ENCODE measurements around the gene HAPSTR1. TPM values are rescaled to one million over a fixed set of nuclear protein-coding genes. Genes with fewer than 3 reads are reported as not detected.
A peak's percentile ranks its signal among the peaks of the same experiment; 100 is the strongest.

Gene HAPSTR1
- total and polyA plus RNA-seq, 4 donors, result 6.5 to 46.5 (median 17.7) TPM

DNA sequence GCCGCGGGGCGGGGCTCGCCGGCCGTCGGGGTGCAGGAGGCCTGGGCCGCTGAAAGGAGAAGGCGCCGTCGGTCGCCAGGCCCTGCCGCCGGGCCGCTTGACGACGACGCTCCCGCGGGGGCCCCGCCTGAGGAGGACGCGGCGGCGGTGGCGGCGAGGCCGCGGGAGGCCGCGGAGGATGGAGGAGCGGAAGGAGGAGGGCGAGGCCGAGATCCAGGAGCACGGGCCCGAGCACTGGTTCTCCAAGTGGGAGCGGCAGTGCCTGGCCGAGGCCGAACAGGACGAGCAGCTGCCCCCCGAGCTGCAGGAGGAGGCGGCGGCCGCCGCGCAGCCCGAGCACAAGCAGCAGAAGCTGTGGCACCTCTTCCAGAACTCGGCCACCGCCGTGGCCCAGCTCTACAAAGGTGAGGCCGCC, 430 bp downstream of the HAPSTR1 start:
- TF ChIP-seq, protein P1, sequence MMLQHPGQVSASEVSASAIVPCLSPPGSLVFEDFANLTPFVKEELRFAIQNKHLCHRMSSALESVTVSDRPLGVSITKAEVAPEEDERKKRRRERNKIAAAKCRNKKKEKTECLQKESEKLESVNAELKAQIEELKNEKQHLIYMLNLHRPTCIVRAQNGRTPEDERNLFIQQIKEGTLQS (IDR thresholded peaks at IDR 0.05), result no peak
- no peak for TF ChIP-seq NR2F2 (IDR thresholded peaks at IDR 0.05)
- no peak for TF ChIP-seq RAD21 (IDR thresholded peaks at IDR 0.05)
- TF ChIP-seq FOXA1 (IDR thresholded peaks at IDR 0.05), result no peak
- no peak for TF ChIP-seq HNF4G (IDR thresholded peaks at IDR 0.05)
- TF ChIP-seq TAF1 (conservative IDR thresholded peaks at IDR 0.05), result no peak
- TF ChIP-seq, protein P2, sequence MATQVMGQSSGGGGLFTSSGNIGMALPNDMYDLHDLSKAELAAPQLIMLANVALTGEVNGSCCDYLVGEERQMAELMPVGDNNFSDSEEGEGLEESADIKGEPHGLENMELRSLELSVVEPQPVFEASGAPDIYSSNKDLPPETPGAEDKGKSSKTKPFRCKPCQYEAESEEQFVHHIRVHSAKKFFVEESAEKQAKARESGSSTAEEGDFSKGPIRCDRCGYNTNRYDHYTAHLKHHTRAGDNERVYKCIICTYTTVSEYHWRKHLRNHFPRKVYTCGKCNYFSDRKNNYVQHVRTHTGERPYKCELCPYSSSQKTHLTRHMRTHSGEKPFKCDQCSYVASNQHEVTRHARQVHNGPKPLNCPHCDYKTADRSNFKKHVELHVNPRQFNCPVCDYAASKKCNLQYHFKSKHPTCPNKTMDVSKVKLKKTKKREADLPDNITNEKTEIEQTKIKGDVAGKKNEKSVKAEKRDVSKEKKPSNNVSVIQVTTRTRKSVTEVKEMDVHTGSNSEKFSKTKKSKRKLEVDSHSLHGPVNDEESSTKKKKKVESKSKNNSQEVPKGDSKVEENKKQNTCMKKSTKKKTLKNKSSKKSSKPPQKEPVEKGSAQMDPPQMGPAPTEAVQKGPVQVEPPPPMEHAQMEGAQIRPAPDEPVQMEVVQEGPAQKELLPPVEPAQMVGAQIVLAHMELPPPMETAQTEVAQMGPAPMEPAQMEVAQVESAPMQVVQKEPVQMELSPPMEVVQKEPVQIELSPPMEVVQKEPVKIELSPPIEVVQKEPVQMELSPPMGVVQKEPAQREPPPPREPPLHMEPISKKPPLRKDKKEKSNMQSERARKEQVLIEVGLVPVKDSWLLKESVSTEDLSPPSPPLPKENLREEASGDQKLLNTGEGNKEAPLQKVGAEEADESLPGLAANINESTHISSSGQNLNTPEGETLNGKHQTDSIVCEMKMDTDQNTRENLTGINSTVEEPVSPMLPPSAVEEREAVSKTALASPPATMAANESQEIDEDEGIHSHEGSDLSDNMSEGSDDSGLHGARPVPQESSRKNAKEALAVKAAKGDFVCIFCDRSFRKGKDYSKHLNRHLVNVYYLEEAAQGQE (IDR thresholded peaks at IDR 0.05), result no peak
- TF ChIP-seq, protein P3, sequence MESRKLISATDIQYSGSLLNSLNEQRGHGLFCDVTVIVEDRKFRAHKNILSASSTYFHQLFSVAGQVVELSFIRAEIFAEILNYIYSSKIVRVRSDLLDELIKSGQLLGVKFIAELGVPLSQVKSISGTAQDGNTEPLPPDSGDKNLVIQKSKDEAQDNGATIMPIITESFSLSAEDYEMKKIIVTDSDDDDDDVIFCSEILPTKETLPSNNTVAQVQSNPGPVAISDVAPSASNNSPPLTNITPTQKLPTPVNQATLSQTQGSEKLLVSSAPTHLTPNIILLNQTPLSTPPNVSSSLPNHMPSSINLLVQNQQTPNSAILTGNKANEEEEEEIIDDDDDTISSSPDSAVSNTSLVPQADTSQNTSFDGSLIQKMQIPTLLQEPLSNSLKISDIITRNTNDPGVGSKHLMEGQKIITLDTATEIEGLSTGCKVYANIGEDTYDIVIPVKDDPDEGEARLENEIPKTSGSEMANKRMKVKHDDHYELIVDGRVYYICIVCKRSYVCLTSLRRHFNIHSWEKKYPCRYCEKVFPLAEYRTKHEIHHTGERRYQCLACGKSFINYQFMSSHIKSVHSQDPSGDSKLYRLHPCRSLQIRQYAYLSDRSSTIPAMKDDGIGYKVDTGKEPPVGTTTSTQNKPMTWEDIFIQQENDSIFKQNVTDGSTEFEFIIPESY (IDR thresholded peaks at IDR 0.05), result no peak
- TF ChIP-seq JUND (IDR thresholded peaks at IDR 0.05), result no peak
- no peak for TF ChIP-seq FOXA2 (IDR thresholded peaks at IDR 0.05)
- TF ChIP-seq EGR1 (IDR thresholded peaks at IDR 0.05; ENCODE audit: low read depth in 2 of 2), result no peak
- TF ChIP-seq, protein P4, sequence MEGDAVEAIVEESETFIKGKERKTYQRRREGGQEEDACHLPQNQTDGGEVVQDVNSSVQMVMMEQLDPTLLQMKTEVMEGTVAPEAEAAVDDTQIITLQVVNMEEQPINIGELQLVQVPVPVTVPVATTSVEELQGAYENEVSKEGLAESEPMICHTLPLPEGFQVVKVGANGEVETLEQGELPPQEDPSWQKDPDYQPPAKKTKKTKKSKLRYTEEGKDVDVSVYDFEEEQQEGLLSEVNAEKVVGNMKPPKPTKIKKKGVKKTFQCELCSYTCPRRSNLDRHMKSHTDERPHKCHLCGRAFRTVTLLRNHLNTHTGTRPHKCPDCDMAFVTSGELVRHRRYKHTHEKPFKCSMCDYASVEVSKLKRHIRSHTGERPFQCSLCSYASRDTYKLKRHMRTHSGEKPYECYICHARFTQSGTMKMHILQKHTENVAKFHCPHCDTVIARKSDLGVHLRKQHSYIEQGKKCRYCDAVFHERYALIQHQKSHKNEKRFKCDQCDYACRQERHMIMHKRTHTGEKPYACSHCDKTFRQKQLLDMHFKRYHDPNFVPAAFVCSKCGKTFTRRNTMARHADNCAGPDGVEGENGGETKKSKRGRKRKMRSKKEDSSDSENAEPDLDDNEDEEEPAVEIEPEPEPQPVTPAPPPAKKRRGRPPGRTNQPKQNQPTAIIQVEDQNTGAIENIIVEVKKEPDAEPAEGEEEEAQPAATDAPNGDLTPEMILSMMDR (IDR thresholded peaks at IDR 0.05; ENCODE audit: low read depth, low read length, missing input control), result no peak
- no peak for TF ChIP-seq SP1 (IDR thresholded peaks at IDR 0.05)
- TF ChIP-seq, protein P5, sequence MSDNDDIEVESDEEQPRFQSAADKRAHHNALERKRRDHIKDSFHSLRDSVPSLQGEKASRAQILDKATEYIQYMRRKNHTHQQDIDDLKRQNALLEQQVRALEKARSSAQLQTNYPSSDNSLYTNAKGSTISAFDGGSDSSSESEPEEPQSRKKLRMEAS (IDR thresholded peaks at IDR 0.05), result no peak
- no peak for TF ChIP-seq YY1 (IDR thresholded peaks at IDR 0.05)
- TF ChIP-seq HNF4A (conservative IDR thresholded peaks at IDR 0.05), result no peak
- TF ChIP-seq RXRA (IDR thresholded peaks at IDR 0.05), result no peak
- TF ChIP-seq GABPA (IDR thresholded peaks at IDR 0.05 in 1 of 2, conservative IDR thresholded peaks at IDR 0.05 in 1 of 2), result no peak
- Histone ChIP-seq H3K27me3 (ENCODE audit: control insufficient read depth in 4 of 4, insufficient read depth in 4 of 4, low read length in 3 of 4) (no peaks in the 10 kb centered on the region), H3K4me1 (ENCODE audit: control insufficient read depth in 4 of 4, insufficient read depth in 4 of 4, low read length in 3 of 4) (peaks cover 6 to 35% (median 32%) of the 10 kb centered on the region in 4 donors), H3K4me3 (ENCODE audit: low read depth in 1 of 3, low read length in 3 of 3) (peak overlapping the region; percentile 84 to 90 (median 87)), H3K27ac (ENCODE audit: low read depth in 1 of 2, low read length in 2 of 2) (peak overlapping the region; percentile 80 to 97), H3K36me3 (ENCODE audit: control insufficient read depth in 4 of 4, insufficient read depth in 3 of 4, low read depth in 1 of 4, low read length in 3 of 4) (peaks cover 0 to 1% (median 0%) of the 10 kb centered on the region in 4 donors), H3K9ac (ENCODE audit: low read depth in 1 of 2, low read length in 2 of 2) (peak overlapping the region; percentile 62 to 71), H3K9me3 (ENCODE audit: control insufficient read depth in 4 of 4, low read length in 3 of 4) (no peaks in the 10 kb centered on the region)
- peak; percentile 62 for DNase-seq (ENCODE audit: low spot score)
- WGBS, result under 1% methylated on average over 51 of the region's 51 CpGs

Measured in liver (tissue), 9 donors.